Measurements from ENCODE around the gene MFAP5.
"Not testable (repeated sequence)": the region's sequence is repeated elsewhere in the genome, so short reads cannot be mapped to it uniquely, and the experiment has no call there.

DNA sequence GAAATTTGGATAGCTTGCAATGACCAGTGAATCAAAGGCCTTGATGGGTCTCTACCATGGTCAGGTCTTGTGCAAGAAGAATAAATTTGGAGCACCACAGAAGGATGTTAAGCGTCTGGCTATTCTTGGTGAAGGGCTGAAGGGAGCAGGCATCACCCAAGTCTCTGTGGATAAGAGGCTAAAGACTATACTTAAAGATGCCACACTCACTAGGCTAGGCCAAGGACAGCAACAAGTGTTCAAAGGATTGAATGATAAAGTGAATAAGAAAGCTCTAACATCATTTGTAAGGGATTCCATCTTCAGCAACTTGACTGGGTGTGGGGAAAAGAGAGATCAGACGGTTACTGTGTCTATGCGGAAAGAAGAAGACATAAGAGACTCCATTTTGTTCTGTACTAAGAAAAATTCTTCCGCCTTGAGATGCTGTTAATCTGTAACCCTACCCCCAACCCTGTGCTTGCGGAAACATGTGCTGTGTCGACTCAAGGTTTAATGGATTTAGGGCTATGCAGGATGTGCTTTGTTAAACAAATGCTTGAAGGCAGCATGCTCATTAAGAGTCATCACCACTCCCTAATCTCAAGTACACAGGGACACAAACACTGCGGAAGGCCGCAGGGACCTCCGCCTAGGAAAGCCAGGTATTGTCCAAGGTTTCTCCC is 27.2 kb downstream of the MFAP5 start:
- TF ChIP-seq, protein P1, sequence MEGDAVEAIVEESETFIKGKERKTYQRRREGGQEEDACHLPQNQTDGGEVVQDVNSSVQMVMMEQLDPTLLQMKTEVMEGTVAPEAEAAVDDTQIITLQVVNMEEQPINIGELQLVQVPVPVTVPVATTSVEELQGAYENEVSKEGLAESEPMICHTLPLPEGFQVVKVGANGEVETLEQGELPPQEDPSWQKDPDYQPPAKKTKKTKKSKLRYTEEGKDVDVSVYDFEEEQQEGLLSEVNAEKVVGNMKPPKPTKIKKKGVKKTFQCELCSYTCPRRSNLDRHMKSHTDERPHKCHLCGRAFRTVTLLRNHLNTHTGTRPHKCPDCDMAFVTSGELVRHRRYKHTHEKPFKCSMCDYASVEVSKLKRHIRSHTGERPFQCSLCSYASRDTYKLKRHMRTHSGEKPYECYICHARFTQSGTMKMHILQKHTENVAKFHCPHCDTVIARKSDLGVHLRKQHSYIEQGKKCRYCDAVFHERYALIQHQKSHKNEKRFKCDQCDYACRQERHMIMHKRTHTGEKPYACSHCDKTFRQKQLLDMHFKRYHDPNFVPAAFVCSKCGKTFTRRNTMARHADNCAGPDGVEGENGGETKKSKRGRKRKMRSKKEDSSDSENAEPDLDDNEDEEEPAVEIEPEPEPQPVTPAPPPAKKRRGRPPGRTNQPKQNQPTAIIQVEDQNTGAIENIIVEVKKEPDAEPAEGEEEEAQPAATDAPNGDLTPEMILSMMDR (IDR thresholded peaks at IDR 0.05): not testable (repeated sequence)
- not testable (repeated sequence) for TF ChIP-seq POLR2A (IDR thresholded peaks at IDR 0.05)
